Measurements from ENCODE around the gene AKAP11.

Gene AKAP11

DNA sequence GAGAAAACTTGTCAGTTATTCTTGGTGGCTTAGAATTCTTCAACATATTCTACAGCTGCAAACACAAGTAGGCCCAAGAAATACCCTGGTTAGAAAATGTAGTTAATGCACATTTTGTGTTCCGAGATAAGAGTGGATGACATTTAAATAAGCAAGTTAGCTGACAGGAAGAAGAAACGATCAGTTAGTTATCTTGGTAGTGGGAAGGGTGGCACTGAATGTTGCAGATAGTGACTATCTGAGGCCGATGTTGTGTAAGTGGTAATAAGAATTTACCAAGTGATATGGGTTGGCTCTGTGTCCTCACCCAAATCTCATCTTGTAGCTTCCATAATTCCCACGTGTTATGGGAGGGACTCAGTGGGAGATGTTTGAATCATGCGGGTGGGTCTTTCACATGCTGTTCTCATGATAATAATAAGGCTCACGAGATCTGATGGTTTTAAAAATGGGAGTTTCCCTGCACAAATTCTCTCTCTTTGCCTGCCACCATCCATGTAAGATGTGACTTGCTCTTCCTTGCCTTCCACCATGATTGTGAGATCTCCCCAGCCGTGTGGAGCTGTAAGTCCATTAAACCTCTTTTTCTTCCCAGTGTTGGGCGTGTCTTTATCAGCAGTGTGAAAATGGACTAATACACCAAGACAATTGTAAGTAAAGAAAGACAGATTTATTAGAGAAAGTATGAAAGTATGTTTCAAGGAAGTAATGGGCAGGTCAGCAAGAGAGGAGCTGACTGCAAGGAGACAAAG, 10.9 kb upstream of the AKAP11 start:
- H3K27ac Mint-ChIP-seq: no peak overlapping the region
- H3K36me3 Mint-ChIP-seq: no peaks in the 10 kb centered on the region
- no peak overlapping the region for H3K4me3 Mint-ChIP-seq
- H3K9me3 Mint-ChIP-seq: no peaks in the 10 kb centered on the region
- H3K27me3 Mint-ChIP-seq: no peaks in the 10 kb centered on the region
- H3K4me1 Mint-ChIP-seq: peaks cover 9% of the 10 kb centered on the region

- Mint-ChIP-seq H3K27me3 (peaks cover 1% of the 10 kb centered on the region), H3K4me3 (no peak overlapping the region)
Observed at GRCh38 chr13:42266473-42266872, 5.5 kb upstream of the AKAP11 start.

GRCh38 chr13:42270160-42270856, 1.6 kb upstream of the AKAP11 start:
- Mint-ChIP-seq H3K27ac (peak overlapping the region; percentile 94), H3K4me3 (peak overlapping the region; percentile 98), H3K36me3 (no peaks in the 10 kb centered on the region), H3K27me3 (peaks cover 1% of the 10 kb centered on the region), H3K4me1 (peaks cover 40% of the 10 kb centered on the region), H3K9me3 (peaks cover 12% of the 10 kb centered on the region)

More at GRCh38 chr13:42266473-42266872, 5.5 kb upstream of the AKAP11 start:
- peaks cover 14% of the 10 kb centered on the region for H3K4me1 Mint-ChIP-seq
- H3K9me3 Mint-ChIP-seq: peaks cover 12% of the 10 kb centered on the region
- H3K27ac Mint-ChIP-seq: no peak overlapping the region
- H3K36me3 Mint-ChIP-seq: no peaks in the 10 kb centered on the region

- H3K4me1 Mint-ChIP-seq: peaks cover 46% of the 10 kb centered on the region
- H3K27me3 Mint-ChIP-seq: peaks cover 1% of the 10 kb centered on the region
- peak overlapping the region; percentile 94 for H3K27ac Mint-ChIP-seq
- peak overlapping the region; percentile 98 for H3K4me3 Mint-ChIP-seq
- peaks cover 12% of the 10 kb centered on the region for H3K9me3 Mint-ChIP-seq
- no peaks in the 10 kb centered on the region for H3K36me3 Mint-ChIP-seq
Observed at GRCh38 chr13:42270857-42271215, 1.1 kb upstream of the AKAP11 start.

- Mint-ChIP-seq H3K4me3 (peak overlapping the region; percentile 98), H3K27ac (peak overlapping the region; percentile 94), H3K9me3 (peaks cover 12% of the 10 kb centered on the region), H3K36me3 (no peaks in the 10 kb centered on the region), H3K27me3 (peaks cover 1% of the 10 kb centered on the region), H3K4me1 (peaks cover 53% of the 10 kb centered on the region)
Observed at GRCh38 chr13:42271337-42272114, 426 bp upstream of the AKAP11 start.

GRCh38 chr13:42272804-42273175, 838 bp downstream of the AKAP11 start:
- Mint-ChIP-seq H3K4me3 (peak overlapping the region; percentile 98), H3K4me1 (peaks cover 56% of the 10 kb centered on the region), H3K9me3 (peaks cover 12% of the 10 kb centered on the region), H3K27me3 (no peaks in the 10 kb centered on the region), H3K36me3 (peaks cover 2% of the 10 kb centered on the region), H3K27ac (peak overlapping the region; percentile 99)

DNA sequence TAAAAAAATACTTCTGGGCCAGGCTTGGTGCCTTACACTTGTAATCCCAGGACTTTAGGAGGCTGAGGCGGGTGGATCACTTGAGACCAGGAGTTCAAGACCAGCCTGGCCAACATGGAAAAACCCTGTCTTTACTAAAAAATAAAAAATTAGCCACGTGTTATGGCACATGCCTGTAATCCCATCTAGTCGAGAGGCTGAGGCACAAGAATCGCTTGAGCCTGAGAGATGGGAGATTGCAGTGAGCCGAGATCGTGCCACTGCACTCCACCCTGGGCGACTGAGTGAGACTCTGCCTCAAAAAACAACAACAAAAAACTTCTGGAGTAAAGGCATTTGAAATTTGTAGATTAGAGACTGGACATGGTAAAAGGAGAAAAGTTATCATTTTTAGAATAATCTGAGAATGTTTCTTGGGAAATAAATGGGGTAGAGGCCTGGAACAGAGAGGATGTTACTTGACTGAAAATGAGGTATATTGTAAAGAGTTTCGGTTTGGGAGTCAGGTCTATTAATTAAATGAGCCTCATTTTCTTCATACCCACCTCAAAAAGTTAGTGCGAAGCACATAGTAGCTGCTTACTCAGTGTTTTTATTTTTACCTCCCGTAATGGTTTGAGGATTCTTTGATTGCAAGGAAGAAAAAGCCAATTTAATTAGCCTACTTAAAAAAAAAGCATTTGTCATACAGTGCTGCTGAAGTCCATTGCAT, 2.6 kb downstream of the AKAP11 start:
- Mint-ChIP-seq H3K4me1 (peaks cover 56% of the 10 kb centered on the region), H3K4me3 (peak overlapping the region; percentile 51), H3K27ac (peak overlapping the region; percentile 0), H3K27me3 (no peaks in the 10 kb centered on the region), H3K36me3 (peaks cover 4% of the 10 kb centered on the region), H3K9me3 (peaks cover 12% of the 10 kb centered on the region)

DNA sequence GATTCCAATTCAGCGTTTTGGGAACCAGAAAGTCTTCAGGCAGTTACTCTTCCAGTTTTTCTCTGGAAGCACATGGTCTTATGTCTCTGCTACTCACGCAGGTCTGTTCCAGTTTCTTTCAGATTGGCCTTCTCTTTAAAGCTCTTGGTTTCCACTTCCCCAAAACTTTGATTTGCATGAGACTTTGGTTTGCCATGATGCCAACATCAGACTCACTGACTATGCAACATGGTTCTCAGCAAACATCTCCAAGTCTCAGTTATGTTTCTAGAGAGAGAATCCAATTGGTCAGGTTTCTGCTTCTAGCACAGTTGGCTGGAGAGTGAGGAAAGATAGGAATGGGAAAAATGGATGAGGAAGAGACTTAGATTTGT, 3.1 kb downstream of the AKAP11 start:
- H3K27me3 Mint-ChIP-seq: no peaks in the 10 kb centered on the region
- peaks cover 56% of the 10 kb centered on the region for H3K4me1 Mint-ChIP-seq
- peak overlapping the region; percentile 46 for H3K27ac Mint-ChIP-seq
- peaks cover 4% of the 10 kb centered on the region for H3K36me3 Mint-ChIP-seq
- peaks cover 12% of the 10 kb centered on the region for H3K9me3 Mint-ChIP-seq
- H3K4me3 Mint-ChIP-seq: peak overlapping the region; percentile 23

GRCh38 chr13:42275506-42275905, 3.6 kb downstream of the AKAP11 start:
- Mint-ChIP-seq H3K27me3 (no peaks in the 10 kb centered on the region), H3K4me1 (peaks cover 51% of the 10 kb centered on the region)

DNA sequence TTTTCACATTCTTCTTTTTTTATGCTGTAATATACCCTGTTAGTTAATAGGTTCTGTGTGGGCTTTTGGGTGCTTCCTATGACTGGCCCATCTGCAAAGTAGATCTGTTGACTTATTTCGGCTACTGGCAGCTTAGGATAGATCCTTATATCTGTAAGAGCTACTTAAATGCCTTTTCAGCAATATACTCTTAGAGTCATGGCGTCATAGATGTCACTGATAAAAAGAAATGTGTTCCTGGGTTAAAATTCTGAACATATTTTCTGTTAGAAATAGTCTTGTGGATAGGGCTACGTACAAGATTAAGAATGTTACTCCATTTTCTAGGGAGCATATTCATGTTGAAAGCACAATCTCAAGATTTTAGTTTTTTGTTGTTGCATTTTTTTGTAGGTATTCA, 4.7 kb downstream of the AKAP11 start:
- no peaks in the 10 kb centered on the region for H3K9me3 Mint-ChIP-seq
- peak overlapping the region; percentile 70 for H3K27ac Mint-ChIP-seq
- H3K36me3 Mint-ChIP-seq: peaks cover 4% of the 10 kb centered on the region
- peak overlapping the region; percentile 20 for H3K4me3 Mint-ChIP-seq
- peaks cover 42% of the 10 kb centered on the region for H3K4me1 Mint-ChIP-seq
- H3K27me3 Mint-ChIP-seq: no peaks in the 10 kb centered on the region

More at GRCh38 chr13:42275506-42275905, 3.6 kb downstream of the AKAP11 start:
- peak overlapping the region; percentile 23 for H3K4me3 Mint-ChIP-seq
- H3K36me3 Mint-ChIP-seq: peaks cover 4% of the 10 kb centered on the region
- H3K9me3 Mint-ChIP-seq: peaks cover 8% of the 10 kb centered on the region
- H3K27ac Mint-ChIP-seq: peak overlapping the region; percentile 46

GRCh38 chr13:42277618-42278276, 5.8 kb downstream of the AKAP11 start:
- peaks cover 48% of the 10 kb centered on the region for H3K4me1 Mint-ChIP-seq
- no peaks in the 10 kb centered on the region for H3K9me3 Mint-ChIP-seq
- H3K36me3 Mint-ChIP-seq: peaks cover 7% of the 10 kb centered on the region

GRCh38 chr13:42279080-42279479, 7.1 kb downstream of the AKAP11 start:
- no peak overlapping the region for H3K27ac Mint-ChIP-seq

More at GRCh38 chr13:42277618-42278276, 5.8 kb downstream of the AKAP11 start:
- Mint-ChIP-seq H3K27me3 (no peaks in the 10 kb centered on the region), H3K27ac (no peak overlapping the region), H3K4me3 (no peak overlapping the region)

DNA sequence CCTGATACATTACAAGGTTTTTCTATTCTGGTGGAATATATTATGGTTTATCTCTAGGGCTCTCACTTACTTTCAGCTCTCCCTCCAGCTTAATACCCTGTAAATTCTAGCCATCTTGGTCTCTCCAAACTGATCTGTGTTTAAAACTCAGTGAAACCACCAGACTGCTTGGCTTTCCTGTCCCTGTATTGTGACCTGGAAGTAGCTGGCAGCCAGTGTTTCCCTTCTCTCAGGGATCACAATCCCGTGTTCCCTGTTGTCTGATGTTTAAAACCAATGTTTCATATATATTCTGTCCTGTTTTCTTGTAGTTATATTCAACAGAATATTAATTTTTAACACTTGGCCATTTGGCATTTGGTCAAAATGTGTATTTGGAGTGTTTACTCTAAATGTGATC, 8.0 kb downstream of the AKAP11 start:
- no peaks in the 10 kb centered on the region for H3K27me3 Mint-ChIP-seq
- peaks cover 45% of the 10 kb centered on the region for H3K4me1 Mint-ChIP-seq
- H3K27ac Mint-ChIP-seq: no peak overlapping the region
- H3K9me3 Mint-ChIP-seq: no peaks in the 10 kb centered on the region
- H3K4me3 Mint-ChIP-seq: no peak overlapping the region
- peaks cover 11% of the 10 kb centered on the region for H3K36me3 Mint-ChIP-seq

More at GRCh38 chr13:42279080-42279479, 7.1 kb downstream of the AKAP11 start:
- H3K36me3 Mint-ChIP-seq: peaks cover 11% of the 10 kb centered on the region
- no peak overlapping the region for H3K4me3 Mint-ChIP-seq
- no peaks in the 10 kb centered on the region for H3K9me3 Mint-ChIP-seq
- H3K27me3 Mint-ChIP-seq: no peaks in the 10 kb centered on the region
- peaks cover 49% of the 10 kb centered on the region for H3K4me1 Mint-ChIP-seq

- Mint-ChIP-seq H3K27ac (no peak overlapping the region), H3K4me1 (peaks cover 45% of the 10 kb centered on the region), H3K36me3 (peaks cover 14% of the 10 kb centered on the region)
Observed at GRCh38 chr13:42280537-42280936, 8.6 kb downstream of the AKAP11 start.

DNA sequence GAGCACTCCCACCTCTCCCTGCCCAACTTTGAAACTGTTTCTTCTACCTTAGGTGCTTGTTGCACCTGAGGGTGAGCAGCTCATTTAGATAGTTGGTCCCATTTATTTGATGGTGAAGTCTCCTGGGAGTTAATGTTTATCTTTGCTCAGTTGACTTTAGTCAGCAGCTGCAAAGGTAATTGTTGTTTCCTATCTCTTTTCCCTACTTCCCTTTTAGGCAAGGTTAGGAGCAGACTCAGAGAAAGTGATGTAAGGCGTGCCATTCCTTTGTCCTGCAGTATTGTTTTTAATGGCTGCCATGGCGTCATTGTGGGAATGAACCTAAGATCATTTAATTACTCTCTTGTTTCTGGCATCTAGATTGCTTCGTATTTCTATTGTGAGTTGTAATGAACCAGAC, 11.6 kb downstream of the AKAP11 start:
- no peak overlapping the region for H3K27ac Mint-ChIP-seq
- peaks cover 24% of the 10 kb centered on the region for H3K36me3 Mint-ChIP-seq
- H3K9me3 Mint-ChIP-seq: no peaks in the 10 kb centered on the region
- no peaks in the 10 kb centered on the region for H3K27me3 Mint-ChIP-seq
- H3K4me3 Mint-ChIP-seq: no peak overlapping the region
- peaks cover 47% of the 10 kb centered on the region for H3K4me1 Mint-ChIP-seq

More at GRCh38 chr13:42280537-42280936, 8.6 kb downstream of the AKAP11 start:
- Mint-ChIP-seq H3K4me3 (no peak overlapping the region), H3K9me3 (no peaks in the 10 kb centered on the region), H3K27me3 (no peaks in the 10 kb centered on the region)

Measured in activated naive CD4-positive, alpha-beta T cell treated with anti-CD3 and anti-CD28 coated beads, Interleukin-2, amount 50 U/mL, for 24 hours (primary cell).